ENCODE results near the gene MCM5.

Gene MCM5

DNA sequence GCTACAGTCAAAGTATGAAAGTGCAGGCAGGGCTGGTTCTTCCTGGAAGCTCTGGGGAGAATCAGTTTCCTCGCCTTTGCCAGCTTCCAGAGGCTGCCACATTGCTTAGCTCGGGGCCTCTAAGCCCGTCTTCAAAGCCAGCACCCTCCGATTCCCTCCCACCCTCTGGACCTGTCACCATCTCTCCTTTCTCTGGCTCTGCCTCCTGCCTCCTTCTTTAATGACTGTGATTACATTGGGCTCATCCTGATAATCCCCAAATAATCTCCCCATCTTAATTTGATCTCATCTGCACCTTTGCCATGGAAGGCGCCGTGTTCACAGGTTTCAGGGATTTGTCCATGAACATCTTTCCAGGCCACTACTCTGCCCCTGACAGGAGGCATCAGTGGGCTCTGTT lies 42.5 kb downstream of the MCM5 start:
- ChIA-PET CTCF (interaction anchor here (0.6 to 2.4 kb wide), 3 partner anchors 9 to 141 kb away, joined by 3 to 10 read pairs (median 4); no protein-coding TSS in a partner anchor), POLR2A (no interaction called here)
- DNase-seq (ENCODE audit: low read depth, low spot score): no peak
- H3K4me3 ChIP-seq (ENCODE audit: low read depth, low read length): no peak overlapping the region
- TF ChIP-seq, protein P1, sequence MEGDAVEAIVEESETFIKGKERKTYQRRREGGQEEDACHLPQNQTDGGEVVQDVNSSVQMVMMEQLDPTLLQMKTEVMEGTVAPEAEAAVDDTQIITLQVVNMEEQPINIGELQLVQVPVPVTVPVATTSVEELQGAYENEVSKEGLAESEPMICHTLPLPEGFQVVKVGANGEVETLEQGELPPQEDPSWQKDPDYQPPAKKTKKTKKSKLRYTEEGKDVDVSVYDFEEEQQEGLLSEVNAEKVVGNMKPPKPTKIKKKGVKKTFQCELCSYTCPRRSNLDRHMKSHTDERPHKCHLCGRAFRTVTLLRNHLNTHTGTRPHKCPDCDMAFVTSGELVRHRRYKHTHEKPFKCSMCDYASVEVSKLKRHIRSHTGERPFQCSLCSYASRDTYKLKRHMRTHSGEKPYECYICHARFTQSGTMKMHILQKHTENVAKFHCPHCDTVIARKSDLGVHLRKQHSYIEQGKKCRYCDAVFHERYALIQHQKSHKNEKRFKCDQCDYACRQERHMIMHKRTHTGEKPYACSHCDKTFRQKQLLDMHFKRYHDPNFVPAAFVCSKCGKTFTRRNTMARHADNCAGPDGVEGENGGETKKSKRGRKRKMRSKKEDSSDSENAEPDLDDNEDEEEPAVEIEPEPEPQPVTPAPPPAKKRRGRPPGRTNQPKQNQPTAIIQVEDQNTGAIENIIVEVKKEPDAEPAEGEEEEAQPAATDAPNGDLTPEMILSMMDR (IDR thresholded peaks at IDR 0.05; ENCODE audit: insufficient read depth, low read length, missing control alignments): no peak

DNA sequence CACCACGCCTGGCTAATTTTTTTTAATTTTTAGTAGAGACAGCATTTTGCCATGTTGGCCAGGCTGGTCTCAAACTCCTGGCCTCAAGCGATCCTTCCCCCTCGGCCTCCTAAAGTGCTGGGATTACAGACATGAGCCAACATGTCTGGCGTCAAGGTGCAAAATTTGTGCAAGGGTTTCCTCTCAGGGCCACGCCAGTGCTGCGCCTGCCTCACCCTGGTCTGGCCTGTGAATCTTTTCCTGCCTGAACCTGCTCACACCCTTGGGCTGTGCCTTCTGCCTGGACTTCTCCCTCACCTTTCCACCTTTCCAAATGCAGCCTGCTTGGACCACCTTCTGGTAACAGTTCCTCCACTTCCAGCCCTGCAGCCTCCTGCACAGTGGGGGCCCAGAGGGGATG lies 43.4 kb downstream of the MCM5 start:
- TF ChIP-seq, protein P1 (IDR thresholded peaks at IDR 0.05; ENCODE audit: insufficient read depth, low read length, missing control alignments): no peak
- ChIA-PET POLR2A (no interaction called here), CTCF (interaction anchor here (1.9 kb wide), 1 partner anchor 10 kb away, joined by 4 read pairs; no protein-coding TSS in a partner anchor)
- no peak overlapping the region for H3K4me3 ChIP-seq (ENCODE audit: low read depth, low read length)
- no peak for DNase-seq (ENCODE audit: low read depth, low spot score)

DNA sequence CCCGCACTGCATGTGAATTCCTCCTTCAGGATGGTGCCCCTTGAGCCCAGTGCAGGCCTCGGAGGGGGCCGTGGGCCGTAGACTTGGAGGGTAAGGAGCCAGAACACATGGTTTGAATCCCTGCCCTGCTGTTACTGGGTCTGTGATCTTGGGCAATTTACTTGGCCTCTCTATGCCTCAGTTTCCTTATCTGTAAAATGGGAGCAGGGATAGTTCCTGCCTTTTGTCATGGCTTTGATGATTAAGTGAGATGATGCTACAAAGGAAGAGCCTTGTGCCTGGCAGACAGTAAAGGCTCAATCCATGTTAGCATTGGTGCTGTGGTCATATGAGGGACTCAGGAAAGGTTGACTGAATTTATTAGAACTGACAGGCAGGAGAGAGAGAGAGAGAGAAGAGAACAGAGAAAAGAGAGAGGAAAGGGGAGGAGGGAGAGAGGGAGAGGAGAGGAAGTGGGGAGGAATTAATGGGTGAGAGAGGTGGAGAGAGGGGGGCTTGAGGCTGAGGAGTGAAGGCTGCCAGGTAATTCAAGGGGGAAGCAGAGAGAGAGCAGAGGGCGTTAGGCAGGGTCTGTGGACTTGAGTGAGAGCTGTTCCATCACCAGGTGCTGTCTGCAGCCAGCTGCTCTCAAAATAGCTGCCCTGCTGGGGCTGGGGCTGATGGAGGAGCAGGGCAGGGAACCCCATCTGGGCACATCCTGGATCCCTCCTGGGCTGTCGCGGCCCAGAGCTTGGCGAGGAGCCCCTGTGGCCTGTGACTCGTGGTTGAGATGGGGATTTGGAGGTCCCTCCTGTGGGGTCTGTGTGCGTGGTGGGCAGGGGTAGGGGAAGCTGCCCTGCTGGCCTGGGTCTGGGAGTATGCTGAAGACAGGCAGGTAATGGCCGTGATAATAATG lies 44.1 kb downstream of the MCM5 start:
- no peak for DNase-seq (ENCODE audit: low read depth, low spot score)
- CTCF ChIA-PET: interaction anchor here (0.9 to 1.3 kb wide), 4 partner anchors 13 to 183 kb away, joined by 3 to 7 read pairs (median 3); no protein-coding TSS in a partner anchor
- POLR2A ChIA-PET: no interaction called here
- no peak overlapping the region for H3K4me3 ChIP-seq (ENCODE audit: low read depth, low read length)
- TF ChIP-seq, protein P1 (IDR thresholded peaks at IDR 0.05; ENCODE audit: insufficient read depth, low read length, missing control alignments): no peak

DNA sequence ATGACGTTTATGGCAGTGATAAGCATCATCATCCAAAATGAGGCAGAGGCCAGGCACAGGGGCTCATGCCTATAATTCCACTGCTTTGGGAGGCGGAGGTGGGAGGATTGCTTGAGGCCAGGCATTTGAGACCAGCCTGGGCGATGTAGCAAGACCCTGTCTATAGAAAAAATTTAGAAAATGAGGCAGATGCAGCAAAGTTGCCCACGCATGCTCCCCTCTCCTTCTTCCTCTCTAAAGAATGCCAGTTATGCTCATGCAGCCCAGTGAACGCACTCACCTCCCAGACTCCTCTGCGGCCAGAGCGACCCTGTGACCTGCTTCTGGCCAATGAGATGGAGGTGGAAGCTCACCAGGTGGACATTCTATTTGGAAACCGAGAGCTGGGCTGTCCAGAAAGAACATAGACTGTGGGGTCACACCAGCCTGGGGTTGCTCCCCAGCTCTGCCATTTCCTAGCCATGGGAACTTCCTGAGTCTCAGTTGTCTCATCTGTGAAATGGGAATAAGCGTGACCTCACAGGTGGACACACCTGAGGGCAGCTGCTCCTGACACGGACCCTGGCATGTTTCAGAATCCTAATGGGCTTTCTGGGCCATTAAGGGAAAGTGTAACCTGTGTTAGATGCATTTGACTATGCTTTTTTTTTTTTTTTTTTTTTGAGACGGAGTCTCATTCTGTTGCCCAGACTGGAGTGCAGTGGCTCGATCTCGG lies 44.9 kb downstream of the MCM5 start:
- TF ChIP-seq, protein P1 (IDR thresholded peaks at IDR 0.05; ENCODE audit: insufficient read depth, low read length, missing control alignments): no peak
- CTCF ChIA-PET: interaction anchor here (0.9 to 1.6 kb wide), 6 partner anchors 14 to 182 kb away, joined by 3 to 7 read pairs (median 3); no protein-coding TSS in a partner anchor
- POLR2A ChIA-PET: no interaction called here
- no peak overlapping the region for H3K4me3 ChIP-seq (ENCODE audit: low read depth, low read length)
- DNase-seq (ENCODE audit: low read depth, low spot score): no peak

DNA sequence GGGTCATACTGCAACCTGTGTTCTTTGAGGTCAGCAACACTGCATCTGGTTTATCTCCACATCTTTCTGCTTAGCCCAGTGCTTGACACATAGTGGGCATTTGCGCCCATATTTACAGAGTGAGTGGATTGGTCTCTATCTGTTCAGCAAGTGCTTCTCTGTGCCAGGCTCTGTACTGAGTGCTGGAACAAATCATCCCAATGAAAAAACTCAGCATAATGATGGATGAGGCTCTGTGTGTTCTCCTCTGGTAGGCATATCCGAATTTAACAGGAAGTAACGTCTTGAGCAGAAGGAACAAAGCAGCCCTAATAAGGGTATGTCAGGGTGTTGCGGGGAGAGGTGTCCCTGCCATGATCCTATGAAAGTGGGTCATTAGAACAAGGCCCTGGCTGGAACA lies 46.0 kb downstream of the MCM5 start:
- no peak for DNase-seq (ENCODE audit: low read depth, low spot score)
- POLR2A ChIA-PET: no interaction called here
- no peak overlapping the region for H3K4me3 ChIP-seq (ENCODE audit: low read depth, low read length)
- TF ChIP-seq, protein P1 (IDR thresholded peaks at IDR 0.05; ENCODE audit: insufficient read depth, low read length, missing control alignments): no peak
- CTCF ChIA-PET: interaction anchor here (1.1 to 1.6 kb wide), 2 partner anchors 14 to 138 kb away, joined by 3 read pairs; no protein-coding TSS in a partner anchor

DNA sequence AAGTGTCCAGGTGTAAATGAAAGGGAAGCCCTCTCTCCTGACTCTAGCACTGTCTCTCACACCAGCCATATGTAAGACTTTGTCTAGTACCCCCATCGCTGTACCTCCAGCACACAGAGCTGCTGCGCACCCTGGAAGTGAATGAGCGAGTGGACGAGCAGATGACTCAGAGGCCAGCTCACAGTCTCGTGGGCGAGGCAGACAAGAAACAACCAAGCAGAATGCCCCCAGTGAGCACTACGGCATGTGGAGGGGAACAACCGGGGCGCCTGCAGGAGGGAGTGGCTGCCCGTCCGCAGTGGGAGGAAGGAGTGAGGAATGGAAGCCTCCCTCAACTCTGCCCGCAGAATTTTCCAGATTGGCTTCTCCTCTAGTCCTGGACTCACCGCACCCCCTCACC lies 46.4 kb downstream of the MCM5 start:
- no peak overlapping the region for H3K4me3 ChIP-seq (ENCODE audit: low read depth, low read length)
- DNase-seq (ENCODE audit: low read depth, low spot score): peak; percentile 57
- TF ChIP-seq, protein P1 (IDR thresholded peaks at IDR 0.05; ENCODE audit: insufficient read depth, low read length, missing control alignments): no peak
- ChIA-PET POLR2A (no interaction called here), CTCF (interaction anchor here (0.7 to 1.6 kb wide), 5 partner anchors 11 to 137 kb away, joined by 3 to 4 read pairs (median 3); no protein-coding TSS in a partner anchor)

Measured in AG04449 (cell line).